GM19035 (cell line): ENCODE measurements around the gene H3-3A.
A peak's percentile ranks its signal among the peaks of the same experiment; 100 is the strongest.

Source experiments
- ATAC-seq: cut with Tn5 transposase; IDR thresholded peaks from one replicate; pipeline ENCODE4 v1.9.1; 2021; ENCODE audit not compliant: unreplicated experiment

The H3-3A gene

GRCh38 chr1:226052061-226052460 lies 10.5 kb upstream of the H3-3A start:
- ATAC-seq, result no peak

- ATAC-seq, result no peak
These were observed 7.8 kb upstream of the H3-3A start for GRCh38 chr1:226054519-226055327.

- ATAC-seq, result no peak
These were observed 2.8 kb upstream of the H3-3A start for GRCh38 chr1:226059709-226060108.

GRCh38 chr1:226060427-226060826 lies 2.1 kb upstream of the H3-3A start:
- ATAC-seq, result no peak

- ATAC-seq, result no peak
These were observed 1.3 kb upstream of the H3-3A start for GRCh38 chr1:226061068-226061840.

- peak; percentile 50 for ATAC-seq
These were observed 517 bp upstream of the H3-3A start for GRCh38 chr1:226061841-226062557.

- ATAC-seq, result peak; percentile 15
These were observed 884 bp downstream of the H3-3A start for GRCh38 chr1:226063224-226063976.

GRCh38 chr1:226063977-226064815 lies 1.7 kb downstream of the H3-3A start:
- no peak for ATAC-seq

- ATAC-seq, result no peak
These were observed 2.3 kb downstream of the H3-3A start for GRCh38 chr1:226064816-226065248.

GRCh38 chr1:226066415-226067078 lies 4.0 kb downstream of the H3-3A start:
- ATAC-seq, result no peak

- ATAC-seq, result no peak
These were observed 7.4 kb downstream of the H3-3A start for GRCh38 chr1:226069811-226070489.

- no peak for ATAC-seq
These were observed 9.8 kb downstream of the H3-3A start for GRCh38 chr1:226072347-226072746.

- no peak for ATAC-seq
These were observed 10.9 kb downstream of the H3-3A start for GRCh38 chr1:226073184-226073950.

- ATAC-seq, result no peak
These were observed 11.5 kb downstream of the H3-3A start for GRCh38 chr1:226074046-226074445.

GRCh38 chr1:226076378-226076777 lies 13.9 kb downstream of the H3-3A start:
- ATAC-seq, result no peak

- ATAC-seq, result no peak
These were observed 15.9 kb downstream of the H3-3A start for GRCh38 chr1:226078374-226078773.

- no peak for ATAC-seq
These were observed 20.0 kb downstream of the H3-3A start for GRCh38 chr1:226082587-226082917.

GRCh38 chr1:226082959-226083301 lies 20.4 kb downstream of the H3-3A start:
- peak; percentile 27 for ATAC-seq
